Neural progenitor cell (in vitro differentiated cells): Measurements from ENCODE around the gene CCNL1. TPM values are rescaled to one million over a fixed set of nuclear protein-coding genes. Genes with fewer than 3 reads are reported as not detected.
"Not testable (repeated sequence)": the region's sequence is repeated elsewhere in the genome, so short reads cannot be mapped to it uniquely, and the experiment has no call there.

Experiments
- DNase-seq: peaks from one replicate; pipeline ENCODE4 v3.0.0-alpha.2; 2016; ENCODE audit warnings: low spot score
- H2AFZ ChIP-seq: fragments of 200-600 bp; sonication (generic); replicated peaks from 2 replicates; pipeline ENCODE4 v1.6.1; 2016; ENCODE audit warnings: antibody characterized with exemption
- H3F3A ChIP-seq: fragments of 200-600 bp; sonication (generic); 2 replicates; pipeline ENCODE4 v1.6.1; 2016; ENCODE audit warnings: antibody characterized with exemption, low read depth
- H3K27ac ChIP-seq: fragments of 200-600 bp; sonication (generic); 2 replicates; pipeline ENCODE4 v1.5.1; 2016; ENCODE audit warnings: mild to moderate bottlenecking
- H3K27me3 ChIP-seq: fragments of 200-600 bp; sonication (generic); 2 replicates; pipeline ENCODE4 v1.6.1; 2016; ENCODE audit warnings: mild to moderate bottlenecking, moderate library complexity
- H3K36me3 ChIP-seq: fragments of 200-600 bp; sonication (generic); 2 replicates; pipeline ENCODE4 v1.5.1; 2016
- H3K4me1 ChIP-seq: fragments of 200-600 bp; sonication (generic); 2 replicates; pipeline ENCODE4 v1.6.1; 2016; ENCODE audit warnings: mixed run types
- H3K4me2 ChIP-seq: fragments of 200-600 bp; sonication (generic); 2 replicates; pipeline ENCODE4 v1.6.1; 2016
- H3K4me3 ChIP-seq: fragments of 200-600 bp; sonication (generic); 2 replicates; pipeline ENCODE4 v1.5.1; 2016
- H3K79me2 ChIP-seq: fragments of 200-600 bp; sonication (generic); 2 replicates; pipeline ENCODE4 v1.6.1; 2016; ENCODE audit warnings: low read depth
- H3K9ac ChIP-seq: fragments of 200-600 bp; sonication (generic); 2 replicates; pipeline ENCODE4 v1.6.1; 2016
- H3K9me3 ChIP-seq: fragments of 200-600 bp; sonication (generic); 2 replicates; pipeline ENCODE4 v1.5.1; 2016; ENCODE audit warnings: low read depth
- H4K20me1 ChIP-seq: fragments of 200-600 bp; sonication (generic); 2 replicates; pipeline ENCODE4 v1.6.1; 2016; ENCODE audit warnings: low read depth
- H3K27ac Mint-ChIP-seq: 3 replicates; pipeline ENCODE4 v1.8.0; 2021; ENCODE audit warnings: mixed read lengths
- H3K27me3 Mint-ChIP-seq: 2 replicates; pipeline ENCODE4 v1.8.0; 2022; ENCODE audit warnings: low read depth, mild to moderate bottlenecking, inconsistent platforms, moderate library complexity, mixed read lengths; ENCODE audit not compliant: insufficient read depth
- H3K36me3 Mint-ChIP-seq: 3 replicates; pipeline ENCODE4 v1.8.0; 2021; ENCODE audit warnings: mixed read lengths
- H3K4me1 Mint-ChIP-seq: 3 replicates; pipeline ENCODE4 v1.8.0; 2021; ENCODE audit warnings: mixed read lengths
- H3K4me3 Mint-ChIP-seq: 3 replicates; pipeline ENCODE4 v1.8.0; 2021; ENCODE audit warnings: mild to moderate bottlenecking, moderate library complexity, mixed read lengths
- H3K9me3 Mint-ChIP-seq: 3 replicates; pipeline ENCODE4 v1.8.0; 2020; ENCODE audit warnings: mixed read lengths
- EZH2 ChIP-seq: fragments of 200-600 bp; sonication (generic); IDR thresholded peaks from 2 replicates; pipeline ENCODE4 v1.6.1; 2017; ENCODE audit warnings: antibody characterized with exemption, mild to moderate bottlenecking, moderate library complexity
- EZH2phosphoT487 ChIP-seq: fragments of 200-600 bp; sonication (generic); IDR thresholded peaks from 2 replicates; pipeline ENCODE4 v1.6.1; 2017; ENCODE audit warnings: antibody characterized with exemption
- total RNA-seq: library from RNA; depleted of rRNA; stranded (reverse); fragments of >200 nt; gene quantifications from 2 replicates; pipeline ENCODE4 v1.2.3, GENCODE V29; 2015; ENCODE audit warnings: low replicate concordance
- TF ChIP-seq, protein P1 (sequence below): fragments of 200-600 bp; sonication (generic); IDR thresholded peaks from 2 replicates; pipeline ENCODE4 v1.5.1; 2017; ENCODE audit warnings: antibody characterized with exemption, mild to moderate bottlenecking

Gene CCNL1
- total RNA-seq, 1 donor from 2014 or later = 214 TPM

DNA sequence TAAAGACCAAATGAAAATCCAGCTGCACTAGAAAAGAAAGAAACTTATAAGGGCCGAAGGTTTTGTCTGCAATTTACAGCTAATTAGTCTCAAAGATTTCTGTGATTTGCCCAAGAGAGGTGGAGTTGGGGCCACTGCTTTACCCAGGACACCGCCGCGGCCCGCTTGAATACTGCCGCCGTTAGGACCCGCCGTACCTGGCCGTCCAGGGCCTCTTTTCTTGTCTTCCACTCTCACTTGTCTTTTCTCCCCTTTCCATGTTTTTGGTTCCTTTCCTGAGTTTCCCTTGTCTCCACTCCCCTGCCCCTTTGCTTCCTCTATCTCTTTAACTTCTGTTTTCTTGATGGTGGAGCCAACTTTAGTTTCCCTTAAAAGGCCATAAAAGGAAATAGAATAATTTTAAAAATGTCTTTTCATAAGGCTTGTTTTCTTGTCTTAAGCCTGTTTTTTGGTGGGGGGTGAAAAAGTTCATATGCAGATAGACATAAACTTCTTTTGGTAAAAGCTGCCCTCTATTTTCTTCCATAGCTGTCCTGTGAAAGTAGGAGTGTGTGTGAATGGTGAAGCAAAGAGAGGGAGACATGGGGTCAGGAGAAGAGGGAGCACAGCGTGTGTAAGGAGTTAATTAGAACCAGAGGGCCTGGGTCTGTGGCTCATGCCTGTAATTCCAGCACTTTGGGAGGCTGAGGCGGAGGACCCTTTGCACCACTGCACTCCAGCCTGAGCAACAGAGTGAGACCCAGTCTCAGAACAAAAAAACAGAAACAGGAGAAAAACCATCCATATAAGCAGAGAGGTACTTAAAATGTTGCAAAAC lies 16.0 kb upstream of the CCNL1 start:
- peak overlapping the region; percentile 75 for H2AFZ ChIP-seq
- H3K27me3 ChIP-seq = no peaks in the 10 kb centered on the region
- H3K36me3 ChIP-seq = peaks cover 8% of the 10 kb centered on the region
- Mint-ChIP-seq H3K4me1 (peaks cover 26% of the 10 kb centered on the region), H3K36me3 (peaks cover 23% of the 10 kb centered on the region), H3K9me3 (peaks cover 26% of the 10 kb centered on the region), H3K27me3 (peaks cover 6% of the 10 kb centered on the region), H3K27ac (peak overlapping the region; percentile 80), H3K4me3 (peak overlapping the region; percentile 92)
- TF ChIP-seq EZH2phosphoT487 (no peak), EZH2 (no peak)
- TF ChIP-seq, protein P1, sequence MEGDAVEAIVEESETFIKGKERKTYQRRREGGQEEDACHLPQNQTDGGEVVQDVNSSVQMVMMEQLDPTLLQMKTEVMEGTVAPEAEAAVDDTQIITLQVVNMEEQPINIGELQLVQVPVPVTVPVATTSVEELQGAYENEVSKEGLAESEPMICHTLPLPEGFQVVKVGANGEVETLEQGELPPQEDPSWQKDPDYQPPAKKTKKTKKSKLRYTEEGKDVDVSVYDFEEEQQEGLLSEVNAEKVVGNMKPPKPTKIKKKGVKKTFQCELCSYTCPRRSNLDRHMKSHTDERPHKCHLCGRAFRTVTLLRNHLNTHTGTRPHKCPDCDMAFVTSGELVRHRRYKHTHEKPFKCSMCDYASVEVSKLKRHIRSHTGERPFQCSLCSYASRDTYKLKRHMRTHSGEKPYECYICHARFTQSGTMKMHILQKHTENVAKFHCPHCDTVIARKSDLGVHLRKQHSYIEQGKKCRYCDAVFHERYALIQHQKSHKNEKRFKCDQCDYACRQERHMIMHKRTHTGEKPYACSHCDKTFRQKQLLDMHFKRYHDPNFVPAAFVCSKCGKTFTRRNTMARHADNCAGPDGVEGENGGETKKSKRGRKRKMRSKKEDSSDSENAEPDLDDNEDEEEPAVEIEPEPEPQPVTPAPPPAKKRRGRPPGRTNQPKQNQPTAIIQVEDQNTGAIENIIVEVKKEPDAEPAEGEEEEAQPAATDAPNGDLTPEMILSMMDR = no peak
- peak overlapping the region; percentile 70 for H3K4me3 ChIP-seq
- peaks cover 22% of the 10 kb centered on the region for H3F3A ChIP-seq
- peaks cover 12% of the 10 kb centered on the region for H3K4me1 ChIP-seq
- peak overlapping the region; percentile 93 for H3K4me2 ChIP-seq
- H3K9ac ChIP-seq = peak overlapping the region; percentile 24
- DNase-seq = peak; percentile 50
- peaks cover 13% of the 10 kb centered on the region for H3K9me3 ChIP-seq
- H3K79me2 ChIP-seq = peaks cover 27% of the 10 kb centered on the region
- H3K27ac ChIP-seq = peak overlapping the region; percentile 54
- H4K20me1 ChIP-seq = no peaks in the 10 kb centered on the region

DNA sequence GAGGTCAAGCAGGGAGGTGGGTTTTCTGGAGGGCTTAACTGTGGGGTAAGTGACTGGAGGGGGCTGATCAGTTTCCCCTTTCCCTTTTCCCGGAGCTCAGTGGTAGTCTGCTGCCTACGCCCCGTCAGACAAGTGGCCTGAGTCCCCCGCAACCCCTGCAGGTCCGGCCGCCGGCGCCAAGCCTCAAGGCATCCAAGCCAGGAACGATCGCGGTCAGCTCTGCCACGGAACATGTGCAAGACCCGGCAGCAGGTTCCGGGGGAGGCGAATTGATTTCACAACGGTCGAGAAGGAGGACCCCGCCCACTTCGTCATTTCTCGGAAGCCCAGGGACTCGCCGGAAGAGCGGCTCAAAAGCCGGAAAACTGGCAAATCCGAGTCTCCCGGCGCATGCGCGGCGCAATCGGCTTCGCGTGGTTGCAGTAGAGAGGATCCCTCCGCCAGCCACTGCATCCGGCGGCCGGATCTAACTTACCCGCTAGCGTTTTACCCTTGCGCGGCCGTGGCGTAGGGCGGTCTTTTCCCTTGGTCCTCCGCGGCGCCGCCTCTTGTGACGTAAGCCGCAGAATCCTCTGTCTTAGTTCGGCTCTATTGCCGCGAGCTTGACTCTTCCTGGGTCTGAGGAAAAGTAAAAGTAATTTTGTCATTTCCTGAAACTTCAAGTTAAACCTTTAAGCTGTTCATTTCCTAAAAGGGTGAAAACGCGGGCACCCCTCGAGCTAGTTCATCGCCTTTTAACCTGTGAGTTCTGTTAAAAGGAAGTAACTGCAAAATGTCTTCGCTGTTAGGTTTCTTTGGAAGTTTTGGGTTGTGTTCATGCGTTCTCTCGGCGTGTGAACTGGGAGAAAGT lies 14.9 kb upstream of the CCNL1 start:
- peak overlapping the region; percentile 93 for H3K4me2 ChIP-seq
- H3K4me1 Mint-ChIP-seq = peaks cover 27% of the 10 kb centered on the region
- H3K27ac ChIP-seq = peak overlapping the region; percentile 85
- H3K4me1 ChIP-seq = peaks cover 13% of the 10 kb centered on the region
- H3K9me3 ChIP-seq = peaks cover 11% of the 10 kb centered on the region
- no peaks in the 10 kb centered on the region for H3K27me3 ChIP-seq
- peaks cover 16% of the 10 kb centered on the region for H3K36me3 Mint-ChIP-seq
- H3F3A ChIP-seq = peaks cover 25% of the 10 kb centered on the region
- H3K27ac Mint-ChIP-seq = peak overlapping the region; percentile 90
- no peaks in the 10 kb centered on the region for H4K20me1 ChIP-seq
- peak overlapping the region; percentile 75 for H2AFZ ChIP-seq
- peak; percentile 99 for DNase-seq
- peaks cover 8% of the 10 kb centered on the region for H3K36me3 ChIP-seq
- peak overlapping the region; percentile 92 for H3K4me3 Mint-ChIP-seq
- TF ChIP-seq EZH2 (peak; percentile 38), EZH2phosphoT487 (peak; percentile 26)
- TF ChIP-seq, protein P1 = no peak
- peaks cover 6% of the 10 kb centered on the region for H3K27me3 Mint-ChIP-seq
- H3K4me3 ChIP-seq = peak overlapping the region; percentile 70
- peaks cover 16% of the 10 kb centered on the region for H3K9me3 Mint-ChIP-seq
- peak overlapping the region; percentile 24 for H3K9ac ChIP-seq
- peaks cover 27% of the 10 kb centered on the region for H3K79me2 ChIP-seq

DNA sequence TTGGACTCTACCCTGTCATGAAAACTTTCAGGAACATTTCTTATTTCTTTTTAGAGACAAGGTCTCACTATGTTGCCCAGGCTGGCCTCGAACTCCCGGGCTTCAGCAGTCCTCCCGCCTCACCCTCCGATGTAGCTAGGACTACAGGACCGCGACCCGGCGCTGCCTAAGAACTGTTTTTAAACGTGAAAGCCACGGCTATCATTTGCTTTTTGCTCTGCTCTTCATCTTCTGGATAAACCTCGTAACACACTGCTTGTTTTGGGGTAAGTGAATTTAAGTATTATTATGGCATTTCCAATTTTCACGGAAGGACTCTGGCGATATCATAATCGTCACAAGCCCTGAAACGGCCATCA lies 14.3 kb upstream of the CCNL1 start:
- Histone ChIP-seq H3F3A (peaks cover 25% of the 10 kb centered on the region), H3K27ac (peak overlapping the region; percentile 85), H4K20me1 (no peaks in the 10 kb centered on the region), H3K36me3 (peaks cover 8% of the 10 kb centered on the region), H3K9me3 (peaks cover 6% of the 10 kb centered on the region), H3K4me1 (peaks cover 13% of the 10 kb centered on the region), H3K9ac (peak overlapping the region; percentile 17), H3K79me2 (peaks cover 27% of the 10 kb centered on the region), H2AFZ (peak overlapping the region; percentile 14), H3K27me3 (no peaks in the 10 kb centered on the region), H3K4me3 (peak overlapping the region; percentile 70), H3K4me2 (peak overlapping the region; percentile 78)
- H3K36me3 Mint-ChIP-seq = peaks cover 12% of the 10 kb centered on the region
- peaks cover 11% of the 10 kb centered on the region for H3K9me3 Mint-ChIP-seq
- peak overlapping the region; percentile 92 for H3K4me3 Mint-ChIP-seq
- TF ChIP-seq, protein P1 = no peak
- TF ChIP-seq EZH2 = peak; percentile 20
- peaks cover 27% of the 10 kb centered on the region for H3K4me1 Mint-ChIP-seq
- peak overlapping the region; percentile 90 for H3K27ac Mint-ChIP-seq
- H3K27me3 Mint-ChIP-seq = peaks cover 6% of the 10 kb centered on the region
- peak; percentile 35 for DNase-seq

DNA sequence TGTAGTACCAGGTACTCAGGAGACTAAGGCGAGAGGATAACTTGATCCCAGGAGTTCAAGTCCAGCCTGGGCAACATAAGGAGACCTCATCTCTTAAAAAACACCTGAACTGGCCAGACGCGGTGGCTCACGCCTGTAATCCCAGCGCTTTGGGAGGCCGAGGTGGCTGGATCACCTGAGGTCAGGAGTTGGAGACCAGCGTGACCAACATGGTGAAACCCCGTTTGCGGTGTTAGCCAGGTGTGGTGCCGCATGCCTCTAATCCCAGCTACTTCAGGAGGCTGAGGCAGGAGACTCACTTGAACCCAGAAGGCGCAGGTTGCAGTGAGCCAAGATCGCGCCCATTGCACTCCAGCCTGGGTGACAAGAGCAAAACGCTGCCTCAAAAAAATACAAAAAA lies 13.4 kb upstream of the CCNL1 start:
- H4K20me1 ChIP-seq, H3K4me2 ChIP-seq, H2AFZ ChIP-seq, DNase-seq, H3K27me3 Mint-ChIP-seq, H3K9ac ChIP-seq, H3K9me3 ChIP-seq, H3K27ac Mint-ChIP-seq, H3K36me3 ChIP-seq, H3K27ac ChIP-seq, H3K4me3 ChIP-seq, H3K27me3 ChIP-seq, H3K4me3 Mint-ChIP-seq: not testable (repeated sequence)
- H3K4me1 Mint-ChIP-seq = peaks cover 27% of the 10 kb centered on the region
- peaks cover 12% of the 10 kb centered on the region for H3K36me3 Mint-ChIP-seq
- H3K79me2 ChIP-seq = peaks cover 27% of the 10 kb centered on the region
- H3K9me3 Mint-ChIP-seq = peaks cover 10% of the 10 kb centered on the region
- H3K4me1 ChIP-seq = peaks cover 13% of the 10 kb centered on the region
- H3F3A ChIP-seq = peaks cover 25% of the 10 kb centered on the region
